Prostate gland (tissue), 2 donors: ENCODE data around the gene VKORC1L1. TPM values are rescaled to one million over a fixed set of nuclear protein-coding genes. Genes with fewer than 3 reads are reported as not detected.

Experiments
- DNase-seq: peaks from one replicate; pipeline ENCODE4 v3.0.0-alpha.2; 2019; ENCODE audit warnings: low spot score
- H3K27ac ChIP-seq, 2 donors: fragments of 200-600 bp; sonication (generic); 2 replicates each; pipeline ENCODE4 v1.5.1; 2017 to 2019
- H3K27me3 ChIP-seq: fragments of 200-600 bp; sonication (generic); replicated peaks from 2 replicates; pipeline ENCODE4 v1.5.1; 2019; ENCODE audit not compliant: insufficient read depth
- H3K36me3 ChIP-seq, 2 donors: fragments of 200-600 bp; sonication (generic); 1 replicate in 1 of 2; 2 replicates in 1 of 2; pipeline versions ENCODE4 v1.5.1 to v1.8.1; 2017 to 2019
- H3K4me1 ChIP-seq: fragments of 200-600 bp; sonication (generic); replicated peaks from 2 replicates; pipeline ENCODE4 v1.5.1; 2019
- H3K4me3 ChIP-seq, 2 donors: fragments of 200-600 bp; sonication (generic); 2 replicates each; pipeline ENCODE4 v1.5.1; 2017 to 2019
- H3K9me3 ChIP-seq: fragments of 200-600 bp; sonication (generic); 2 replicates; pipeline ENCODE4 v1.5.1; 2017
- CTCF ChIP-seq, 4 experiments: fragments of 200-600 bp in 2 of 4; fragments of 450-650 bp in 2 of 4; sonication (generic) in 2 of 4; IDR thresholded peaks; 1 replicate in 3 of 4; 2 replicates in 1 of 4; pipeline ENCODE4 v1.5.1; 2016 to 2019; ENCODE audit warnings: antibody characterized with exemption in 4 of 4, mild to moderate bottlenecking in 2 of 4, moderate library complexity in 2 of 4
- POLR2A ChIP-seq: fragments of 450-650 bp; IDR thresholded peaks from one replicate; pipeline ENCODE4 v1.6.1; 2016; ENCODE audit warnings: antibody characterized with exemption, mild to moderate bottlenecking
- POLR2AphosphoS5 ChIP-seq: sonication (generic); formaldehyde crosslinking; IDR thresholded peaks from one replicate; pipeline ENCODE4 v1.6.1; 2017; ENCODE audit warnings: antibody characterized with exemption
- WGBS: methylation state at CpG from one replicate; pipeline ENCODE4 v1.1.5; 2018; 5-methylcytosine and 5-hydroxymethylcytosine counted together
- intact Hi-C: fragments of 100-400 bp; cut with DNase I; formaldehyde crosslinking; loops from one replicate; pipeline ENCODE4 v1.14.2; 2022
- total RNA-seq, 2 donors: library from RNA; depleted of rRNA; stranded (reverse); fragments of >200 nt; gene quantifications; one replicate each; pipeline ENCODE4 v1.1.0, GENCODE V29; 2016

VKORC1L1 gene
- total RNA-seq, 2 donors from 2014 or later, result 10.7 to 17.3 TPM

GRCh38 chr7:65971021-65971420, 98.1 kb downstream of the VKORC1L1 start:
- TF ChIP-seq POLR2AphosphoS5, result no peak
- TF ChIP-seq CTCF (IDR thresholded peaks at IDR 0.05), result no peak
- no peak for TF ChIP-seq POLR2A
- Histone ChIP-seq H3K4me1 (no peaks in the 10 kb centered on the region), H3K27me3 (no peaks in the 10 kb centered on the region), H3K9me3 (no peaks in the 10 kb centered on the region), H3K27ac (no peak overlapping the region), H3K4me3 (no peak overlapping the region), H3K36me3 (peaks cover 5 to 11% of the 10 kb centered on the region in 2 donors)
- no peak for DNase-seq
- intact Hi-C loops, result no loop called here
- WGBS, result 96% methylated on average over 8 of the region's 8 CpGs

- Histone ChIP-seq H3K9me3 (no peaks in the 10 kb centered on the region), H3K27me3 (no peaks in the 10 kb centered on the region), H3K36me3 (peaks cover 5 to 11% of the 10 kb centered on the region in 2 donors), H3K27ac (no peak overlapping the region), H3K4me1 (no peaks in the 10 kb centered on the region), H3K4me3 (no peak overlapping the region)
- no peak for TF ChIP-seq POLR2AphosphoS5
- TF ChIP-seq POLR2A, result no peak
- TF ChIP-seq CTCF (IDR thresholded peaks at IDR 0.05), result no peak
- WGBS, result 95% methylated on average over 13 of the region's 13 CpGs
- DNase-seq, result no peak
- intact Hi-C loops, result no loop called here
These were observed 100.1 kb downstream of the VKORC1L1 start for GRCh38 chr7:65972976-65973375.

- no peak for DNase-seq
- H3K36me3 ChIP-seq, result peaks cover 5 to 11% of the 10 kb centered on the region in 2 donors
- H3K4me1 ChIP-seq, result no peaks in the 10 kb centered on the region
- H3K9me3 ChIP-seq, result no peaks in the 10 kb centered on the region
- no peak overlapping the region for H3K27ac ChIP-seq
- WGBS, result 89% methylated on average over 26 of the region's 29 CpGs
- H3K4me3 ChIP-seq, result no peak overlapping the region
- intact Hi-C loops, result no loop called here
- H3K27me3 ChIP-seq, result no peaks in the 10 kb centered on the region
- TF ChIP-seq POLR2AphosphoS5 (no peak), CTCF (IDR thresholded peaks at IDR 0.05) (no peak), POLR2A (no peak)
These were observed 101.4 kb downstream of the VKORC1L1 start for GRCh38 chr7:65974191-65974801.

GRCh38 chr7:65974876-65975275, 102.0 kb downstream of the VKORC1L1 start:
- no peak for TF ChIP-seq CTCF (IDR thresholded peaks at IDR 0.05)
- TF ChIP-seq POLR2A, result no peak
- no peak for TF ChIP-seq POLR2AphosphoS5
- intact Hi-C loops, result no loop called here
- Histone ChIP-seq H3K4me1 (no peaks in the 10 kb centered on the region), H3K9me3 (no peaks in the 10 kb centered on the region), H3K27ac (no peak overlapping the region), H3K4me3 (no peak overlapping the region), H3K27me3 (no peaks in the 10 kb centered on the region), H3K36me3 (peaks cover 5 to 6% of the 10 kb centered on the region in 2 donors)
- no peak for DNase-seq
- WGBS, result 88% methylated on average over 9 of the region's 9 CpGs

- no peak for TF ChIP-seq CTCF (IDR thresholded peaks at IDR 0.05)
- TF ChIP-seq POLR2AphosphoS5, result no peak
- TF ChIP-seq POLR2A, result no peak
- intact Hi-C loops, result no loop called here
- DNase-seq, result no peak
- H3K9me3 ChIP-seq, result no peaks in the 10 kb centered on the region
- H3K27me3 ChIP-seq, result no peaks in the 10 kb centered on the region
- no peak overlapping the region for H3K4me3 ChIP-seq
- no peak overlapping the region for H3K27ac ChIP-seq
- peaks cover 4% of the 10 kb centered on the region for H3K4me1 ChIP-seq
- 91% methylated on average over 11 of the region's 11 CpGs for whole genome bisulfite sequencing
- peaks cover 0 to 5% of the 10 kb centered on the region in 2 donors for H3K36me3 ChIP-seq
These were observed 103.1 kb downstream of the VKORC1L1 start for GRCh38 chr7:65975814-65976445.
